PFSK-1 (cell line): ENCODE results near the gene SERPINE2.

Experiments
- FOXP2 ChIP-seq: optimal IDR thresholded peaks from 2 replicates; pipeline ENCODE3; 2011; ENCODE audit warnings: borderline replicate concordance, control low read depth, inconsistent platforms; ENCODE audit not compliant: insufficient read depth; ENCODE audit errors: extremely low read length, extremely low read depth
- POLR2AphosphoS5 ChIP-seq: IDR thresholded peaks from 2 replicates; pipeline ENCODE4 v1.6.1; 2012; ENCODE audit warnings: low read depth, mild to moderate bottlenecking, control low read depth, low read length, moderate library complexity
- SIN3A ChIP-seq: IDR thresholded peaks from 2 replicates; pipeline ENCODE4 v1.6.1; 2012; ENCODE audit warnings: mild to moderate bottlenecking, low read length, moderate library complexity, borderline replicate concordance; ENCODE audit not compliant: insufficient read depth
- TAF1 ChIP-seq: IDR thresholded peaks from 2 replicates; pipeline ENCODE4 v1.6.1; 2012; ENCODE audit warnings: low read length, control low read depth, borderline replicate concordance; ENCODE audit not compliant: insufficient read depth
- TF ChIP-seq, protein P1 (sequence below), 2 experiments: IDR thresholded peaks; 2 replicates each; pipeline versions ENCODE4 v1.6.1 to v1.8.0; 2011 to 2012; ENCODE audit warnings: low read depth in 2 of 2, low read length in 2 of 2, control low read depth in 1 of 2, inconsistent platforms in 1 of 2, mild to moderate bottlenecking in 1 of 2, moderate library complexity in 1 of 2; ENCODE audit not compliant: insufficient read depth in 1 of 2

Gene SERPINE2

GRCh38 chr2:223956300-223956699 is 82.8 kb downstream of the SERPINE2 start:
- TF ChIP-seq TAF1 (no peak), POLR2AphosphoS5 (no peak), SIN3A (no peak), FOXP2 (no peak)
- TF ChIP-seq, protein P1, sequence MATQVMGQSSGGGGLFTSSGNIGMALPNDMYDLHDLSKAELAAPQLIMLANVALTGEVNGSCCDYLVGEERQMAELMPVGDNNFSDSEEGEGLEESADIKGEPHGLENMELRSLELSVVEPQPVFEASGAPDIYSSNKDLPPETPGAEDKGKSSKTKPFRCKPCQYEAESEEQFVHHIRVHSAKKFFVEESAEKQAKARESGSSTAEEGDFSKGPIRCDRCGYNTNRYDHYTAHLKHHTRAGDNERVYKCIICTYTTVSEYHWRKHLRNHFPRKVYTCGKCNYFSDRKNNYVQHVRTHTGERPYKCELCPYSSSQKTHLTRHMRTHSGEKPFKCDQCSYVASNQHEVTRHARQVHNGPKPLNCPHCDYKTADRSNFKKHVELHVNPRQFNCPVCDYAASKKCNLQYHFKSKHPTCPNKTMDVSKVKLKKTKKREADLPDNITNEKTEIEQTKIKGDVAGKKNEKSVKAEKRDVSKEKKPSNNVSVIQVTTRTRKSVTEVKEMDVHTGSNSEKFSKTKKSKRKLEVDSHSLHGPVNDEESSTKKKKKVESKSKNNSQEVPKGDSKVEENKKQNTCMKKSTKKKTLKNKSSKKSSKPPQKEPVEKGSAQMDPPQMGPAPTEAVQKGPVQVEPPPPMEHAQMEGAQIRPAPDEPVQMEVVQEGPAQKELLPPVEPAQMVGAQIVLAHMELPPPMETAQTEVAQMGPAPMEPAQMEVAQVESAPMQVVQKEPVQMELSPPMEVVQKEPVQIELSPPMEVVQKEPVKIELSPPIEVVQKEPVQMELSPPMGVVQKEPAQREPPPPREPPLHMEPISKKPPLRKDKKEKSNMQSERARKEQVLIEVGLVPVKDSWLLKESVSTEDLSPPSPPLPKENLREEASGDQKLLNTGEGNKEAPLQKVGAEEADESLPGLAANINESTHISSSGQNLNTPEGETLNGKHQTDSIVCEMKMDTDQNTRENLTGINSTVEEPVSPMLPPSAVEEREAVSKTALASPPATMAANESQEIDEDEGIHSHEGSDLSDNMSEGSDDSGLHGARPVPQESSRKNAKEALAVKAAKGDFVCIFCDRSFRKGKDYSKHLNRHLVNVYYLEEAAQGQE (IDR thresholded peaks at IDR 0.05; ENCODE audit: insufficient read depth in 1 of 2, low read depth in 2 of 2, low read length in 2 of 2) = no peak

DNA sequence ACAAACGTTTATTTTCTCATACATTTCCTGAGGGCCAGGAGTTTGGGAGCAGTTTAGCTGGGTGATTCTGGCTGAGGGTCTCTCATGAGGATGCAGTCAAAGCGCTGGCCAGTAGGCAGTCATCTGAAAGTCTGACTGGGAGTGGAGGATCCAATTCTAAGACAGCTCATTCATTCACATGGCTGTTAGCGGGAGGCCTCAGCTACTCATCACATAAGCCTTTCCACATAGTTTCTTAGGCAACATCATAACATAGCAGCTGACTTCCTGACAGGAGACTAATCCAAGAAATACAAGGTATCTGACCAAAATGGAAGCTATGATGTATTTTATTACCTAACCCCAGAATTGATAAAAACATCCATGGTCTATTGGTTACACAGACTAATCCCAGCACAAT is 84.7 kb downstream of the SERPINE2 start:
- TF ChIP-seq, protein P1 (IDR thresholded peaks at IDR 0.05; ENCODE audit: insufficient read depth in 1 of 2, low read depth in 2 of 2, low read length in 2 of 2) = no peak
- TF ChIP-seq SIN3A = no peak
- TF ChIP-seq POLR2AphosphoS5 = no peak
- TF ChIP-seq TAF1 = no peak
- TF ChIP-seq FOXP2 = no peak

DNA sequence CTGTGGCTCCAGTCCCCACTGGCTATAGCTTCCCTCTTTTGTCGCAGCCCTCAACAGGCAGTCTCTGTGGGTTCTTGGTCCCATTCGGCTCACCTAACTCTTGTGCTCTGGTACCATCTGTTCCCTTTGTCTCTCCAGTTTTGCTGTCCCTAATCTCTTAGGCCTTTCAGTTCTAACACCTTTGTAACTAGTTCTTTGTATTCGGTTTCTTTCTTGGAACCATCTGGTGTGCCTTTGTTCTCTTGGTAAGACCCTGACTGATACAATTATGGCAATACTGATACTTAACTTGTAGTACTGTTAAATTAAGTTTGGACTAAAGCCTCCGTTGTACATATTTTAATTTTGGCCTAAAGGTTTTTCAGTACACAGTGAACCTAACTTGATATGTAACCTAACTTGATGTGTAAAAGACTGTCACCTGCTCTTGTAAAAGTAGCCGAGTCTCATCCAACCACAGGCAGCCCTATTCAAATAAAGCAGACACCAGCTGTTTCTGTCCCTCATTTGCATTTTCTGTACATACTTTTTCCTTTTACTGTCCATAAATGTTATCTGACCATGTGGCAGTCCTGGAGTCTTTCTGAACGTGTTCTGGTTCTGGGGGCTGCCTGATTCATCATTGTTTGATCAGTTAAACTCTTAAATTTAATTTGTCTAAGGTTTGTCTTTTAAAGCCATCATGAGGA is 86.7 kb downstream of the SERPINE2 start:
- no peak for TF ChIP-seq SIN3A
- TF ChIP-seq POLR2AphosphoS5 = no peak
- TF ChIP-seq TAF1 = no peak
- TF ChIP-seq FOXP2 = no peak
- TF ChIP-seq, protein P1 (IDR thresholded peaks at IDR 0.05; ENCODE audit: insufficient read depth in 1 of 2, low read depth in 2 of 2, low read length in 2 of 2) = no peak

DNA sequence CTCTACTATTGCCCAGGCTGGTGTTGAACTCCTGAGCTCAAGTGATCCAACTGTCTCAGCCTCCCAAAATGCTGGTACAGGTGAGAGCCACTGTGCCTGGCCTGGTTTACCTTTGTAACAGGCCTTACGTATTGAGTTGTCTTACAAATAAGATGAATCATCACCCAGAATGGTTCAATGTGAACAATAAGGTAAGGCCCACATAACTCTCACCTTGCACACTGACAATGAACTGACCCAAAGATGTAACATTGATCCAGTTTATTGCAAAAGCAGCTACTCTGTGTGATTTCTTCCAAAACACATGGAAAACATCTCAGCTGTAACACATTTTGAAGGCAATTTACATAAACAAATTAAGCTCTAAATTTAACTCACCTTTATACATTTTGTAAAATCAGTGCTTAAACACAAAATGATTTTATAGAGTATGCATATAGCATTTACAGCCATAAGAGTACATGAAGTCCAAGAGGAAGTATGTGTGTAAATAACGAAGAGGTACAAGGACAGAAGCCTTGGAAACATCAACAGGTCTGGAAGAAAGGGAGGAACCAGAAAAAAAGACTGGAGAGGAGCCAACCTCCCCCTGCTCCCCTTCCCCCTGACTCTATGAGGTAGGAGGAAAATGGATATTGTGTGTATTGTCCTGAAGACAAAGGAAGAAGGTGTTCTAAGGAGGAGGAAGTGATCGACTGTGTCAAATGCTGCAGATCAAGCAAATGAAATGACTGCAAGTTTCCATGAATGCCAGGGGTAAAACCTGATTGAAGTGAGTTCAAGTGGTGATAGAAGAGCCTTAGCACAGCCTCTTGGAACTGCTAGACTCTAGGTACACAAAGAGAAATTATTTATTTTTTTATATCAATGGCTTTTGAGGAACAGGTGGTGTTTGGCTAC is 88.4 kb downstream of the SERPINE2 start:
- no peak for TF ChIP-seq POLR2AphosphoS5
- TF ChIP-seq FOXP2 = no peak
- no peak for TF ChIP-seq SIN3A

- no peak for TF ChIP-seq SIN3A
- TF ChIP-seq, protein P1 (IDR thresholded peaks at IDR 0.05; ENCODE audit: insufficient read depth in 1 of 2, low read depth in 2 of 2, low read length in 2 of 2) = no peak
- TF ChIP-seq TAF1 = no peak
- no peak for TF ChIP-seq POLR2AphosphoS5
Measured at GRCh38 chr2:223949241-223949840, 89.7 kb downstream of the SERPINE2 start.
